LNCAP (cell line): Measurements from ENCODE around the gene NPL.

Experiments
- CTCF ChIP-seq: fragments of 450-650 bp; IDR thresholded peaks from 2 replicates; pipeline ENCODE4 v1.5.1; 2017; ENCODE audit warnings: mild to moderate bottlenecking

Gene NPL

GRCh38 chr1:182794091-182794490, 4.5 kb downstream of the NPL start:
- TF ChIP-seq CTCF: no peak

GRCh38 chr1:182794676-182795201, 5.2 kb downstream of the NPL start:
- TF ChIP-seq CTCF: no peak

GRCh38 chr1:182795563-182796228, 6.1 kb downstream of the NPL start:
- TF ChIP-seq CTCF: no peak

- TF ChIP-seq CTCF: no peak
Observed at GRCh38 chr1:182802006-182802803, 12.6 kb downstream of the NPL start.

- TF ChIP-seq CTCF: no peak
Observed at GRCh38 chr1:182803846-182804245, 14.3 kb downstream of the NPL start.

- no peak for TF ChIP-seq CTCF
Observed at GRCh38 chr1:182806015-182806678, 16.6 kb downstream of the NPL start.

GRCh38 chr1:182807907-182808306, 18.3 kb downstream of the NPL start:
- TF ChIP-seq CTCF: no peak
